Activated B cell treated with CpG ODN at 0.5 μM for 24 hours (primary cell): Measurements from ENCODE around the gene RIN1. TPM values are rescaled to one million over a fixed set of nuclear protein-coding genes. Genes with fewer than 3 reads are reported as not detected.

Experiments
- ATAC-seq: fragments of 200-7000 bp; cut with Tn5 transposase; one replicate; pipeline ENCODE4 v1.10.0; 2021; ENCODE audit warnings: low read depth, mild to moderate bottlenecking, moderate library complexity
- CTCF ChIA-PET: fragments of 350-600 bp; sonication (Branson Sonifier 250); formaldehyde crosslinking; loops from one replicate; lab custom pipeline; 2021; ENCODE audit warnings: antibody characterized with exemption; lab: Charles Lee
- POLR2A ChIA-PET: fragments of 350-600 bp; sonication (Branson Sonifier 250); formaldehyde crosslinking; loops from one replicate; lab custom pipeline; 2021; ENCODE audit warnings: antibody characterized with exemption; lab: Charles Lee
- DNase-seq: peaks from one replicate; pipeline ENCODE4 v3.0.0; 2022
- H3K27ac Mint-ChIP-seq: one replicate; pipeline ENCODE4 v1.8.0; 2020; ENCODE audit warnings: mixed read lengths
- H3K27me3 Mint-ChIP-seq: one replicate; pipeline ENCODE4 v1.8.0; 2021; ENCODE audit warnings: mixed read lengths
- H3K36me3 Mint-ChIP-seq: one replicate; pipeline ENCODE4 v1.8.0; 2021; ENCODE audit warnings: low read depth, mixed read lengths
- H3K4me1 Mint-ChIP-seq: one replicate; pipeline ENCODE4 v1.8.0; 2021; ENCODE audit warnings: mixed read lengths
- H3K4me3 Mint-ChIP-seq: one replicate; pipeline ENCODE4 v1.8.0; 2020; ENCODE audit warnings: mild to moderate bottlenecking, mixed read lengths
- H3K9me3 Mint-ChIP-seq: one replicate; pipeline ENCODE4 v1.8.0; 2020; ENCODE audit warnings: mixed read lengths
- CTCF ChIP-seq: fragments of 200-600 bp; IDR thresholded peaks from one replicate; pipeline ENCODE4 v1.8.0; 2022; ENCODE audit warnings: antibody characterized with exemption, mild to moderate bottlenecking
- intact Hi-C: fragments of 100-400 bp; cut with micrococcal nuclease; formaldehyde crosslinking; loops from one replicate; pipeline ENCODE4 v1.15.1; 2024
- total RNA-seq: library from RNA; stranded (reverse); gene quantifications from 2 replicates; pipeline ENCODE4 v1.2.3, GENCODE V29; 2022

RIN1 gene
- total RNA-seq, 1 donor from 2014 or later: 0.98 TPM

GRCh38 chr11:66288671-66289547 lies 47.3 kb downstream of the RIN1 start, which contains the start of gene YIF1A:
YIF1A (minus strand) TSS chr11:66289143; CDS start chr11:66288985, 158 bp downstream.
- DNase-seq (peak; percentile 93), ATAC-seq (peak; percentile 95)
- H3K27me3 Mint-ChIP-seq: peaks cover 17% of the 10 kb centered on the region
- H3K27ac Mint-ChIP-seq: peak within 1 kb of the TSS; percentile 90
- TF ChIP-seq CTCF: no peak
- CTCF ChIA-PET: interaction anchor here (0.7 to 1.7 kb wide), 3 partner anchors 23 to 244 kb away, joined by 3 to 10 read pairs (median 3); no protein-coding TSS in a partner anchor
- H3K4me1 Mint-ChIP-seq: peaks cover 31% of the 10 kb centered on the region
- H3K9me3 Mint-ChIP-seq: no peaks in the 10 kb centered on the region
- peaks cover 19% of the 10 kb centered on the region for H3K36me3 Mint-ChIP-seq
- intact Hi-C loops: loop anchor here (1.0 to 2.0 kb wide), 4 partner anchors 21 to 177 kb away; partner anchors contain the start of genes PELI3 and RAB1B
- POLR2A ChIA-PET: interaction anchor here (0.6 to 4.0 kb wide), 23 partner anchors 9 to 793 kb away, joined by 3 to 42 read pairs (median 6); partner anchors contain the start of genes BRMS1, CCDC85B, CD248 and CNIH2
- peak within 1 kb of the TSS; percentile 89 for H3K4me3 Mint-ChIP-seq

- peak overlapping the region; percentile 83 for H3K27ac Mint-ChIP-seq
- H3K4me3 Mint-ChIP-seq: peak overlapping the region; percentile 89
- intact Hi-C loops: loop anchor here (2.0 kb wide), 1 partner anchor 41 kb away; no protein-coding TSS in a partner anchor
- CTCF ChIA-PET: interaction anchor here (1.4 to 1.7 kb wide), 2 partner anchors 24 to 243 kb away, joined by 3 to 10 read pairs; no protein-coding TSS in a partner anchor
- H3K36me3 Mint-ChIP-seq: peaks cover 19% of the 10 kb centered on the region
- H3K9me3 Mint-ChIP-seq: no peaks in the 10 kb centered on the region
- DNase-seq (no peak), ATAC-seq (no peak)
- H3K27me3 Mint-ChIP-seq: peaks cover 11% of the 10 kb centered on the region
- POLR2A ChIA-PET: interaction anchor here (0.6 to 4.0 kb wide), 11 partner anchors 11 to 429 kb away, joined by 3 to 42 read pairs (median 7); partner anchors contain the start of genes BRMS1, CNIH2, PELI3 and RAB1B
- TF ChIP-seq CTCF: no peak
- peaks cover 33% of the 10 kb centered on the region for H3K4me1 Mint-ChIP-seq
Measured at GRCh38 chr11:66287889-66288670, 48.2 kb downstream of the RIN1 start.

- Mint-ChIP-seq H3K27ac (no peak overlapping the region), H3K4me1 (peaks cover 38% of the 10 kb centered on the region), H3K27me3 (peaks cover 4% of the 10 kb centered on the region), H3K9me3 (no peaks in the 10 kb centered on the region), H3K36me3 (peaks cover 19% of the 10 kb centered on the region), H3K4me3 (peak overlapping the region; percentile 89)
- DNase-seq: no peak
- no peak for ATAC-seq
- intact Hi-C loops: no loop called here
- POLR2A ChIA-PET: interaction anchor here (0.6 to 0.9 kb wide), 2 partner anchors 25 kb away, joined by 3 read pairs; no protein-coding TSS in a partner anchor
- CTCF ChIA-PET: interaction anchor here (1.0 kb wide), 1 partner anchor 99 kb away, joined by 3 read pairs; no protein-coding TSS in a partner anchor
- no peak for TF ChIP-seq CTCF
Measured at GRCh38 chr11:66287211-66287888, 48.9 kb downstream of the RIN1 start.

GRCh38 chr11:66286699-66287098 lies 49.5 kb downstream of the RIN1 start:
- DNase-seq: no peak
- Mint-ChIP-seq H3K27ac (no peak overlapping the region), H3K4me3 (no peak overlapping the region), H3K27me3 (peaks cover 4% of the 10 kb centered on the region), H3K36me3 (peaks cover 19% of the 10 kb centered on the region), H3K4me1 (peaks cover 44% of the 10 kb centered on the region), H3K9me3 (no peaks in the 10 kb centered on the region)
- intact Hi-C loops: no loop called here
- CTCF ChIA-PET: interaction anchor here (1.0 kb wide), 1 partner anchor 100 kb away, joined by 3 read pairs; no protein-coding TSS in a partner anchor
- TF ChIP-seq CTCF: no peak
- POLR2A ChIA-PET: interaction anchor here (0.6 kb wide), 1 partner anchor 26 kb away, joined by 3 read pairs; no protein-coding TSS in a partner anchor
- ATAC-seq: no peak
